ENCODE data around the gene ZNF641. TPM values are rescaled to one million over a fixed set of nuclear protein-coding genes. Genes with fewer than 3 reads are reported as not detected.

ZNF641 gene
- total and polyA plus RNA-seq, 4 donors: 3.0 to 15.8 (median 6.1) TPM

- no peaks in the 10 kb centered on the region for H3K27me3 ChIP-seq (ENCODE audit: control insufficient read depth in 4 of 4, insufficient read depth in 4 of 4, low read length in 3 of 4)
- 74% methylated on average over 2 of the region's 2 CpGs for WGBS
- no peak overlapping the region for H3K4me3 ChIP-seq (ENCODE audit: low read depth in 1 of 3, low read length in 3 of 3)
- H3K9me3 ChIP-seq (ENCODE audit: control insufficient read depth in 4 of 4, low read length in 3 of 4): peaks cover 0 to 9% (median 2%) of the 10 kb centered on the region in 4 donors
- no peaks in the 10 kb centered on the region for H3K4me1 ChIP-seq (ENCODE audit: control insufficient read depth in 4 of 4, insufficient read depth in 4 of 4, low read length in 3 of 4)
- H3K36me3 ChIP-seq (ENCODE audit: control insufficient read depth in 4 of 4, insufficient read depth in 3 of 4, low read depth in 1 of 4, low read length in 3 of 4): no peaks in the 10 kb centered on the region
- no peak overlapping the region for H3K9ac ChIP-seq (ENCODE audit: low read depth in 1 of 2, low read length in 2 of 2)
- no peak for TF ChIP-seq YY1 (IDR thresholded peaks at IDR 0.05)
- TF ChIP-seq RXRA (IDR thresholded peaks at IDR 0.05): no peak
- H3K27ac ChIP-seq (ENCODE audit: low read depth in 1 of 2, low read length in 2 of 2): no peak overlapping the region
- DNase-seq (ENCODE audit: low spot score): no peak
These were observed 15.4 kb upstream of the ZNF641 start for GRCh38 chr12:48366131-48366530.

- no peak overlapping the region for H3K9ac ChIP-seq (ENCODE audit: low read depth in 1 of 2, low read length in 2 of 2)
- H3K4me1 ChIP-seq (ENCODE audit: control insufficient read depth in 4 of 4, insufficient read depth in 4 of 4, low read length in 3 of 4): no peaks in the 10 kb centered on the region
- no peak for DNase-seq (ENCODE audit: low spot score)
- no peak overlapping the region for H3K4me3 ChIP-seq (ENCODE audit: low read depth in 1 of 3, low read length in 3 of 3)
- H3K27me3 ChIP-seq (ENCODE audit: control insufficient read depth in 4 of 4, insufficient read depth in 4 of 4, low read length in 3 of 4): no peaks in the 10 kb centered on the region
- TF ChIP-seq JUND (IDR thresholded peaks at IDR 0.05) (no peak), FOXA1 (IDR thresholded peaks at IDR 0.05) (no peak), YY1 (IDR thresholded peaks at IDR 0.05) (no peak), EGR1 (IDR thresholded peaks at IDR 0.05; ENCODE audit: low read depth in 2 of 2) (no peak), RXRA (IDR thresholded peaks at IDR 0.05) (no peak), TAF1 (conservative IDR thresholded peaks at IDR 0.05) (no peak), SP1 (IDR thresholded peaks at IDR 0.05) (no peak), GABPA (IDR thresholded peaks at IDR 0.05 in 1 of 2, conservative IDR thresholded peaks at IDR 0.05 in 1 of 2) (no peak), MAX (IDR thresholded peaks at IDR 0.05) (no peak), HNF4A (conservative IDR thresholded peaks at IDR 0.05) (no peak), NR2F2 (IDR thresholded peaks at IDR 0.05) (no peak)
- TF ChIP-seq, protein P1, sequence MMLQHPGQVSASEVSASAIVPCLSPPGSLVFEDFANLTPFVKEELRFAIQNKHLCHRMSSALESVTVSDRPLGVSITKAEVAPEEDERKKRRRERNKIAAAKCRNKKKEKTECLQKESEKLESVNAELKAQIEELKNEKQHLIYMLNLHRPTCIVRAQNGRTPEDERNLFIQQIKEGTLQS (IDR thresholded peaks at IDR 0.05): no peak
- TF ChIP-seq, protein P2, sequence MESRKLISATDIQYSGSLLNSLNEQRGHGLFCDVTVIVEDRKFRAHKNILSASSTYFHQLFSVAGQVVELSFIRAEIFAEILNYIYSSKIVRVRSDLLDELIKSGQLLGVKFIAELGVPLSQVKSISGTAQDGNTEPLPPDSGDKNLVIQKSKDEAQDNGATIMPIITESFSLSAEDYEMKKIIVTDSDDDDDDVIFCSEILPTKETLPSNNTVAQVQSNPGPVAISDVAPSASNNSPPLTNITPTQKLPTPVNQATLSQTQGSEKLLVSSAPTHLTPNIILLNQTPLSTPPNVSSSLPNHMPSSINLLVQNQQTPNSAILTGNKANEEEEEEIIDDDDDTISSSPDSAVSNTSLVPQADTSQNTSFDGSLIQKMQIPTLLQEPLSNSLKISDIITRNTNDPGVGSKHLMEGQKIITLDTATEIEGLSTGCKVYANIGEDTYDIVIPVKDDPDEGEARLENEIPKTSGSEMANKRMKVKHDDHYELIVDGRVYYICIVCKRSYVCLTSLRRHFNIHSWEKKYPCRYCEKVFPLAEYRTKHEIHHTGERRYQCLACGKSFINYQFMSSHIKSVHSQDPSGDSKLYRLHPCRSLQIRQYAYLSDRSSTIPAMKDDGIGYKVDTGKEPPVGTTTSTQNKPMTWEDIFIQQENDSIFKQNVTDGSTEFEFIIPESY (IDR thresholded peaks at IDR 0.05): no peak
- no peaks in the 10 kb centered on the region for H3K36me3 ChIP-seq (ENCODE audit: control insufficient read depth in 4 of 4, insufficient read depth in 3 of 4, low read depth in 1 of 4, low read length in 3 of 4)
- no peak overlapping the region for H3K27ac ChIP-seq (ENCODE audit: low read depth in 1 of 2, low read length in 2 of 2)
- H3K9me3 ChIP-seq (ENCODE audit: control insufficient read depth in 4 of 4, low read length in 3 of 4): no peaks in the 10 kb centered on the region
- 87% methylated on average over 2 of the region's 2 CpGs for WGBS
These were observed 11.1 kb upstream of the ZNF641 start for GRCh38 chr12:48361664-48362339.

DNA sequence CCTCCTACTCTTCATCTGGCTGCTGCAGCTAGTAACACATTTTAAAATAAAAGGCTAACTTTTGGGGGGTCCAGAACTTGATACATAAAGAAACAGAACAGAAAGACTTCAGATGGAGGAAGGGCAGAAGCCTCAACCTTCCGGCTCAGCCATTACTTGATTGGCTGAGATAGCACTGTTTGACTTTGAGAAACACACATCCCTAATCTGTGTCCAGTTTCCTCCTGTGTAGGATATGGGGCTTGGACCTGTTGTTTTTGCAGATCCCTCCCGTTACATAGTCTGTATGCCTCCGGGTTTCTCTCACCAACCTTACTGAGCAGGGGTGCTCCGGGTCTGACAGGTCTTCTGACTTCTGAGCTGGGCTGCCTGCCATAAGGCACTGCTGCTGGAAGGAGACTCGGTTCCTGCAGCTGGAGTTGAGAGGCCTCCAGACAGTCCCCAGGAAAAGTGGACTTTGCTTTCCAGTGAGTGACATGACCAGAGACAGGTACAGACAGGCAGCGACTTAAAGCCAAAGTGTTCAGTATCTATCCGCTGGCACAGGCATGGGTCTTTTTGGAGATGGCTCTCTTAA lies 8.3 kb upstream of the ZNF641 start:
- H3K9ac ChIP-seq (ENCODE audit: low read depth in 1 of 2, low read length in 2 of 2): no peak overlapping the region
- TF ChIP-seq MAX (IDR thresholded peaks at IDR 0.05) (no peak), FOXA2 (IDR thresholded peaks at IDR 0.05) (no peak), HNF4G (IDR thresholded peaks at IDR 0.05) (no peak), SP1 (IDR thresholded peaks at IDR 0.05) (no peak), RXRA (IDR thresholded peaks at IDR 0.05) (no peak)
- H3K4me1 ChIP-seq (ENCODE audit: control insufficient read depth in 4 of 4, insufficient read depth in 4 of 4, low read length in 3 of 4): no peaks in the 10 kb centered on the region
- H3K36me3 ChIP-seq (ENCODE audit: control insufficient read depth in 4 of 4, insufficient read depth in 3 of 4, low read depth in 1 of 4, low read length in 3 of 4): no peaks in the 10 kb centered on the region
- no peaks in the 10 kb centered on the region for H3K9me3 ChIP-seq (ENCODE audit: control insufficient read depth in 4 of 4, low read length in 3 of 4)
- no peaks in the 10 kb centered on the region for H3K27me3 ChIP-seq (ENCODE audit: control insufficient read depth in 4 of 4, insufficient read depth in 4 of 4, low read length in 3 of 4)
- H3K4me3 ChIP-seq (ENCODE audit: low read depth in 1 of 3, low read length in 3 of 3): no peak overlapping the region
- 84% methylated on average over 7 of the region's 7 CpGs for WGBS
- DNase-seq (ENCODE audit: low spot score): no peak
- no peak overlapping the region for H3K27ac ChIP-seq (ENCODE audit: low read depth in 1 of 2, low read length in 2 of 2)

Data from liver (tissue), 9 donors.